Stimulated activated CD8-positive, alpha-beta memory T cell treated with anti-CD3 and anti-CD28 coated beads, Interleukin-15, amount 100 ng/mL, for 24 hours (primary cell): ENCODE results near the gene AMMECR1.

Experiments used
- DNase-seq: peaks from one replicate; pipeline ENCODE4 v3.0.0-alpha.2; 2020; ENCODE audit warnings: low read depth

AMMECR1 gene

DNA sequence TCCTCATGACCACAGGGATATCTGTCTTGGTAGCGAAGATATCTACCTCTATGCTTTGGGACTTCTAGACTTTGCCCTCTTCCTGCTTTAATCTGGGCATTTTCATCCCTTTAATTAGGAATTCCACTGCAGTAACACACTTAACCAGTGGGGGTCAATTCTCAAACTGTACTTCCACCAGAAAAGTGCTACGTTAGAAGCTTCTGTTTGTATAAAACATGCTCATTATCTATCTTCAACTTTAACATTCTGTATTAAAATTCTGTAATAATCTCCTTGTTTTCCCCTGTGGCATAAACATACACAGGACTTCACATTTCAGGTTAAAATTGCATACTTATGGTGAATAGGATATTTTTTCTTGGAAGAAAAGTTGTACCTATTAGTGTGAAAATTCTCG, 105.6 kb downstream of the AMMECR1 start:
- no peak for DNase-seq

DNA sequence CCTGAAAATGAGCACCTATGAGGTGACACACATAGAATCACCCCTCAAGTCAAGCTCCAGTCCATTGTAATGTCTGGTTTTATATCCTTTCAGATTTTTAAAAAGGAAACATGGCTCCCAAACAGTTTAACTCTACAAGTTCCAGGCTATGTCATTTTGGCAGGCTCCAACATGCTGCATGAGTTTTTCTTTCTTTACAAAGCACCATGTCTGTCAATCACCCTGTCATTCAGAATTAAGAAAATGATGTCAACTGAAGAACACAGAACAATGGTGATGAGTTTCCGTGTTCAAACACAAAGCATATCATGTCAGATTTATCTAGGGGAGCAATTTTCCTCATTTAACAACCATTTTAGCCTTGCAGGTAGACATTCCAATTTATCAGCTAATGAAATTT, 106.5 kb downstream of the AMMECR1 start:
- no peak for DNase-seq

DNA sequence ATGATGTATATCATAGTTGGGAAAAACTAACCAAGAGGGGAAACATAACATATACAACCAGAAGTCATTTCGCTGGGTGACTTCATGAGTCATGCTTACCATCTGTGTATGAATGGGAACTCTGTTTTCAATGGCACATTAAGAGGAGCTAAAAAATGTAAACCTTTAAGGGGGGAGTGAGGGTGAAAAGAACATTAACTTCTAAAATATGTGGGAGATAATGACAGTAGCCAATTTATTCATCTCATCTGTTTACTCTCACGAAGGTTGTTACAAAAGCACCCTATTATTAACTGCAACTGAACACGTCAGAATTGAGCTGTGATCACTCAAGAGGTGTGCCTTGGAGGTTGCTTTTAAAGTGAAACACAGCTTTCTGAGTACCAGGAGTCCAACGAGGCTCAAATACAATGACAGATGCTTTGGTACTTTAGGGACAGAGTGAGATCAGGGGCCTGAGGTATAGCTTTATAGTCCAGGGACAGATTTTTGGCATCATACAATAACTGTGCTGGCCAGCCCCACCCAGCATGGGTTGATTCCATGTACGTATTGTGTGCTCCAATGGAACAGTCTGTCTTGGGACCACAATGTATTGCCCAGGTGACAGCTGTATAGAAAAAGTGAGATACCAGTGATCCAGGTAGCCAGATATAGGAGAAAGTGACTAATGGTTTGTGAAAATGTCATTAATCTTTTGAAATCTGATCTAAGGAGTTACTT, 107.3 kb downstream of the AMMECR1 start:
- no peak for DNase-seq

DNA sequence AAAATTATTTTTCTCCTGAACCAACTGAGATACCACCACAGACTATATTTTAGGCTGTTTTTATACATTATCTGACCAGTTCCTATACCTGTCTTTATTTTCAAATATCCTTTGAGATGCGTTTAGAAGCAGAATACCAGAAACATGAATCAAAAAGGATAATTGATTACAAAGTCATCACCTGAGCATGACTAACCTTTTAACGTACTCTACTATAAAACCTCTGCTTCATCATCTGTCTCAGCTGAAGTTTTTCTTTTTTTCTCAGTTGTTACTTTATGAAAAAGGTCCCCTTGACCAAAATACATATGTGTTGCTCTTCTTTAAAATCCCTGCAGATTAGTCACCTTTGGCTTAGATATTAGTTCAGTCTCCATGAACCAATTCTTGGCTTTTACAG, 109.8 kb downstream of the AMMECR1 start:
- DNase-seq = no peak

DNA sequence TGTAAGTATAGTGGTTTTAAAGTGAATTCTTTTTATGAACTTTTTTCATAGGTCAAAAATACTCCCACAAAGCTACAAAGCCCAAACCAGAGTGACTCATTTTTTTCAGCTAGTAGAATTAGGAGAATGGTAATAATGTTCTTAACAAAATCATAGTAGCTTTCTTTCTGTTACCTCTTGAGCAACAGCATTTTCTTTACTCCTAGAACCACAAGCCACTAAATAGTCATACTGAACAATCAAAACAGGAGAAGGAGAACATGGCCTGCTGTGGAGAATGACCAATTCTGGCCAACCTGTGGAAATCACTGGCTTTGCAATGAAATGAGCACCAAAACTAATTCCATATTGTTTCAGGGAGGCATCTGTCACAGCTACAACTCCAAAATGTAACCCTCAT, 112.9 kb downstream of the AMMECR1 start:
- DNase-seq = no peak

DNA sequence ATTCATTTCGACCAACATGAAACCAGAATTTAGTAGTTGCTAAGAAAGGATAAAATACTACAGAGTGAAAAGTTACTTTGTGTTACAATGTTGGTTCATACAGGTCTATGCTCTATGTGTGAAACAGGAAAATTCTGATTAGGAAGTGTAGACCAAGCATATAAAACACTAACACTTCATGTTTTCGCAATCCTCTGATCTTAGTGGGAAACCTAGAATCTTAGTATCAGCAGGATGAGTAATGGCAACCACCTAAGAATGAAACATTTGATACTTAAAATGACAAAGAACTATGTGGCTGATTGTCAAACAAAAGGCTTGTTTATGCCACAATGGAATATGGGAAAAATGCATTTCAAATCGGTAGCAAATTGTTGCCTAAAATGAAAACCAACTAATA, 116.1 kb downstream of the AMMECR1 start:
- no peak for DNase-seq

DNA sequence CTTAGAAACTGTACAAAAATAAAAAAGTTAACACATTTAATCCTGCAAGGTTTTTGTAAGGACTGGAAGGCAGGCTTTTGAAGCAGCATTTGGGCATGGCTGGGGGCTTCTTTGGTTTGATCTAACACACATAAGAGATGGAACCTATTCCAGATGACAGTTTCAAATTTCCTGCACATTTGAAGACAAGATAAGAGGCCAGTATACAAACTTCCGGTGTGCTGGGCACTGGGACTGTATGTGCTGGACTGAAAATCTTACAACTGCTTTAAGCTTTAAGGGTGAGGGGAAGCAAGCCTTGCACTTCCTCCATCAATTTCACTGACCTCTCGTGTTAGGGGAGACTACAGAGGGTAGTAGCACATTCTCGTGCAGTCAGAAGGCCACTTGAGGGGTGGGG, 122.9 kb downstream of the AMMECR1 start:
- DNase-seq = no peak

DNA sequence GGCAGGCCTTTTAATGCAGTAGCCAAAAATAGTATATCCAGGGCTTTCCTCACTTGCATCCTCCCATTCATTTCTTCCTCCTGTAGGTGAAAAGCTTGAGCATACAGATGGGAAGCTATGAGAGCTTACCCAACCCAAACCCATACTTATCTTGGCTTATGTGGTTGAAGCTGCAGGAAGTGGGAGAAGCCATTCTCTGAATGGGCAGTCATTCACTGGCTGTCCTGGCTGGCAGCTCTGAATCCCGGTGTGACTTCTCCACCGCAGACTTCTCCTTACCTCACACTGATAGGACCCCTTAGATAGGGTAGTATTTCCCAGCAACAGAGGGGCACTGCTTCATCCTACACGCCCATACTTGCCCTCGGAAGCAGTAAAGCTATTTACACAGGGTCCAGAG, 125.4 kb downstream of the AMMECR1 start:
- DNase-seq = no peak

DNA sequence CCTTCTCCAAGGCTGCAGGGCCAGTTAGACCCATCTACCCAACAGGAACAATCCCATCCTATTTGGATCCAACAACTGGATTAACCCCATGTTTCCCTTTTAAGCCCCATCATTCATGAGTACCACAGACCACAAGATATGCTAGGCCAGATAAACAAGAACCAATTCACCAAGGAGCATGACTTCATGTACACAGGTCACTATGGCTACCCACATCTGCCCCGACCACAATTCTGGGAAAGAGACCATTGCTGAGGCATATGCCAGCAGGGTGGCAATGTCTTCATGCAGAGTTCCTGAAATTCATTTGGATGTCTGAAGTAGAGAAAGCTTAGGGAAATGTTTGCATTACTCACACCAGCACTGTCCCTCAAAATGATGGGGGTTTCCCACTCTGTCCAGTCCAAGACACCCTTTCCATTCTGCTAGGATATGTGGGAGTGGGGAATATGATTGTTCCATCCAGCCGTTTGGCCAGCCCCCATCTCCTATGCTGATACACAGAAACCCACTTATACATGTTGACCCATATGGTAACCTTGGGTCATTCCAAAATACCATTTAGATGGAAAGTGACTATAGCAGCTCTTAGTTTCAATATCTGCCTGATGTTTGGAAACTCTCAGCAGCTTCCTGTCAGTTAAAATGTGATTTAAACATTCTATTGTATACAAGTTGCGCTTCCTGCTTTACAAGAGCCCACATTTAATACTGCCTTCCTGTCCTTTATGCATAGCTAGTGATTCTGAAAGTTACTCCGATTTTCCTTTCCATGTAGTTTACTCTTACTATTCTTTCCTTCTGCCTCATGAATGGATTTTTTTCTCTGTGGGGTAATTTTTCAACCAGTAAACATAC, 129.0 kb downstream of the AMMECR1 start:
- no peak for DNase-seq

DNA sequence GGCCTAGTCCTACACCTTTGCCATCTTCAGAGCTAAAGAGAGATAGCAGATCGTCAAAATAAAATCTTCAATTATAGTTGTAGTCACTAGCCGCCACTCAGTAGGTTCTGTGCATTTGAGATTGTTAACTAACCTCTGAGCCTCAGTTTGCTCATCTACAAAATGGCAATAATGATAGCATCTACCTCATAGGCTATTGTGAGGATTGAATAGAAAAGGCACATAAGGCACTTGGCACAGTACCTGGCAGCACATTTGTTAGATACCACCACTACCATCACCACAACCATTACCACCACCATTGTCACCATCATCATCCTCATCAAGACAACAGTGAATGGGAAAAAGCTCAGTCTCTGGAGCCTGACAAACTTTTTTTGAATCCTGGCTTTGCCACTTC, 134.6 kb downstream of the AMMECR1 start:
- no peak for DNase-seq

DNA sequence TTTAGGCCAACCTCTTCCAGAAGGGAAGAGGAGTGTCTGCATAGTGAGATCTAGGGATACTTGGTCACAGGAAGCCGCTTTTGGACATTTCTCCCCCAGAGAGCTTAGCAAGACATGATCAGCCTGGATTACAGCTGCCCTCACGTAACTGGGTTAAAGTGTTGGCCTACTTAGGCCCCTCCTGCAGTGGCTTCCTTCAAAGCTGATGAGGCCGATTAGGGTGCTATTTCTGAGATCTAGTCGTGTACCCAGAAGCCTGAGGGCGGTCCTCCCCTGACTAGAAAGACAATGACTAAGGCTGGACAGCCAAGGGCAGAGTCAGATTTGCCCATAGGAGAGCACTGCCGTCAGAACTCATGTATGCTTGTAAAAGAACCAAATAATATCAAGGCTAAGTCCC, 135.0 kb downstream of the AMMECR1 start:
- DNase-seq = no peak

DNA sequence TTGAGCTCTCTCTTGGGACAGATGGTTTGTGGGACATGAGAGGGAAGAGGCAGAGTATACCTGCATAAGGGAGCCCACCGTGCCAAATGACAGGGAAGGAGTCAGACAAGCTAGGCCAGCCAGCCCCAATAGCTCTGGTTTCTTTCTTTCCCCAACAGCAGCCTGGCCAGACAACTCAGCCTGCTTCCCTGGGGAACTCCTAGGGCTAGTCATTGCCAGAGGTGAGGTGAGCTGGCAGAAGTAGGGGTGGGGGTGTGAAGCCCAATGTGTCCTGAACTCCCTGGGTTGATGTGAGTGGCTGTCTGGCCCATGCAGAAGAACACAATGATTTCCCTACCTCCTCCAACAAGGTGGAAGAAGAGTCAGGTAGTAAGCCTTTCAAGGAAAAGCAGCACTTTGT, 135.5 kb downstream of the AMMECR1 start:
- DNase-seq = no peak

DNA sequence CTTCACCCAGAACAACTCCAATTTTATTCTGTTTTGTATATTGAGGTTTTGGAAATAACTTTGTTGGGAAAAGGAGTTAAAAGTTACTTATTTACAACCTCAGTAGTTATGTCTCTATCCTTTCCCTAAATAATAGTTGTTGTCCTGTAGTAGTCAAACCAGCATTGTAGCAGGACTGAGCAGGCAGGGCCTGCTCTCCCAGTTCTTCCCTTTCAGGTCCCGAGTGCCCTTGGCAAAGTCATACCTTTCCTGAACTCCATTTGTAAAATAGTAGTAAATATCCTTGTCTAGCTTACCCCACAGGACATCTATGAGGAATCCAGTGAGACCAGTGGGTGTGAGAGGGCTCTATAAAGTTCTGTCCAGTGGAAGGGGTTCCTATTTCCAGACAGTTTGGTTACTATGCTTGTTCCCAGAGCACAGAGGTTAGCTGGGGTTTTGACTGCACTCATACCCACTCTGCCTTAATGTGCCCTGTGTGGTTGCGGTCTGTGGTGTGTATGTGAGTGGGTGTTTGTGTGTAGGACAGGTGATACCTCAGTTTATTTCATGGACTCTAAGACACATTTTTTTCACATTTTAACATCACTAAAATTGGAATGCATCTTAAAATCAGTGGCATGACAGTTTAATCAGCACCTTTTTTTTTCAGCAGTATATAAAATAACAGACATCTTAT, 136.3 kb downstream of the AMMECR1 start:
- no peak for DNase-seq

DNA sequence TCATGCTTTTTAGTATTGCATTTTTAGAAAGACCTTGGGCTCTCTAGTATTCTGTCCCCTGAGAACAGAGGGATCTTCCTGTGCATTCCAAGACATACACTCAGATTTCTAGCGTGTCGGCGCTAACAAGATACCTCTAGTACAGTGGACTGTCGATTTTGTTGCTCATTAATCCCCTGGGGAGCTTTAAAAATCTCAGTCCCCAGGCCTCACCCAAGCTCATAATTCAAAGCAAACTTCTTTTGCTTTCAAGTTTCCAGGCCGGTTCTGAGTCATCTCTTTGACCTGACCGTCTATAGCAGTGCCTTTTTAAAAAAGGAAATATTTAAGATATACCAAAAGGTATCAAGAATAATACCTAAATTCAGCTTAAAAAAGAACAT, 137.0 kb downstream of the AMMECR1 start:
- no peak for DNase-seq

DNA sequence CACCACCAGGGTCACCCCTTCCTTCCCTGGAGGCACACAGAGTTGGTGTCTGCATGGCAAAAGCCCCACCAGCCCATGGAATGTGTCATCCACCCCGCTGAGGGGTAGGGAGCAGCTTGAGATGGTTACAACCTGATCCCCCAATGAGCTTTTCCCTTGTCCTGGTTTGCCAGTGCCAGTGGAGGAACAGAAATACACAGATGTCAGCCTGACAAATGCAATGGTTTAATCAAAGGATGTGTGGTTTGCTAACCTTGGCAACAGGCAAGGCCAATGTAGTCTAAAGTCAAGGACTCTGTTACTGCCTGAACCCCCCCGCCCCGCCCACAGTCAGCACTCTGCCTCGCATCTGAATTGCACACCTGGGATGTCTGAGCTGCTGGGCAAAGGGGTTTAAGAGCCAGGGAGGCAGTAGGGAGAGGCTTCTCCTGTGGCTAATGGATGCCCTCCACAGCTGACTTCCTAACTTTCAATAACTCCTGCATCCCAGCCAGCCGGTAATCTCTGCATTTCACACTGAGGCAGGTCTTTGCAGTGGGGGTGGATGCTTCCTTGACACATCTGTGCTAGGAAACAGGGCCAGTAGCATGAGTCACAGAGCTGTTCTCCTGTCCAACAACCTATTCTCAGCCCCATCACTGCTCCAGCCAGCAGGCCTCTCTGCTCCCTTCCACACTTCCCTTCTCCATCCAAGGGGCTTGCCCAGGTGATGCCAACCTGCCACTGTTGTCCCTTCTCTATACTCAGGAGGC, 137.5 kb downstream of the AMMECR1 start:
- DNase-seq = no peak

DNA sequence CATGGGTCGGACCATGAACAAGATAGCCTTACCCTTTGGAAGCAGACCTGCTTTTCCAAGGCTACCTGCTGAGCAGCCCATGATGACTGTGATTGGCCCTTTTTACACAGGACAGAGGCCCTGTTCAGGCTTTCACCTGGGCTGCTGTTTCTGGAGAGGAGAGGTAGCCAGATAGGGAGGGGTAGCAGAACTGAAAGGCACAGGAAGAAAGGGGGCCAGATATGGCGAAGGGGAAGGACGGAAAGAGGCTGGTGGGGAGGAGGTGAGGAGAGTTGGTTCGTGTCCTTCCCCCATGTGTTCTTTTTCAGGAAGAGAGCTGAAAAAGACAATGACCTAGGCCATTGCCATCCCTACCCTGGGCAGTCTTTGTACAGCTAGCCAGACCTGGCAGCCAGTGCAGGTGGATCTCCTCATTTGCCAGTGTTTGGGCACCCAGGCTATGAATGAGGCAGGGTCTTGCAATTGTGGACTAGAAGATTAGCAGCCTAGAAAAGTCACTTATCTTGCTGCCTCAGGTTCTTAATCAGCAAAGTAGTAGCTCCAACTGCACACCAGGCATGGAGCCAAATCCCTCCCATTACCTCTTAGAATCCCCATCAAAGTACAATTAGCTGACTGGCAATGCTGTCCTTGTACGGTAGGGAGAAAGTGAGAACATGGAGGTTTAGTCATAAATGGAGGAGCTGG, 139.6 kb downstream of the AMMECR1 start:
- no peak for DNase-seq

DNA sequence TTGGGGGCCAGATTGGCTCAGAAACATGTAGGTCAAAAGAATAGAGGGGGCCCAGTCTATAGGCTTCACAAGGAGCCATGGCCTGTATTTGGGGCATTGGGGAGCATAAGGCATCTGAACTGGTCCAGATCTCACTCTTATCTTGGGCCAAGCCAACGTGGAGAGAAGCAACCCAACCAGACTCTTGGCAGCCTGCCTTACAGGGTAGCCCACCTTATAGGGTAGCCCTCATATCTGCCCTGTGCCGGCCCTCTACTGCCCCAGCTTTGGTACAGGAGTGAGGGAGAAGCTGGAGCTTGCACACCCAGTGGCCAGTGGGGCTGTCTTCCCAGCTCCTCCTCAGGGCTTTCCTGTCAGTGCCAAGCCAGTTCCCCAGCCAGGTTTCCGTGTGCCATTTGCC, 142.2 kb downstream of the AMMECR1 start:
- DNase-seq = no peak

DNA sequence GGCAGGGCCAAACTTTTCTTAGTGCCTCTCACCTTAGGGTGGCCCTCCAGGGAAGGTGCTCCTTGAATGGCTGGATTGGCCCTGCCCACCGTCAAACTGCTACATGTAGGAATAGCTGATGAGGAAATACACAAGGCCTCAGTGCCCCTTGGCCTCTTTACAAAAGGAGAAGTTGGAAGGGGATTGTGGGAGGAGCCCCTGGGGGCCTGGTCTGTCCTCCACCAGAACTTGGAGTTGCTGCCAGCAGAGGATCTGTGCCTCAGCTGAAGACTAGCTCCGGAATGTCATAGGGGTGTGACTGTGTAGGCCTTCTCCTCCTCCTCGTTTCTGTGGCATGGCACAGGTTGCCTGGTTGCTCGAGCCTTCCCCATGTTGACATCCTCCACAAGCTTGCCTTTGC, 142.7 kb downstream of the AMMECR1 start:
- DNase-seq = no peak

DNA sequence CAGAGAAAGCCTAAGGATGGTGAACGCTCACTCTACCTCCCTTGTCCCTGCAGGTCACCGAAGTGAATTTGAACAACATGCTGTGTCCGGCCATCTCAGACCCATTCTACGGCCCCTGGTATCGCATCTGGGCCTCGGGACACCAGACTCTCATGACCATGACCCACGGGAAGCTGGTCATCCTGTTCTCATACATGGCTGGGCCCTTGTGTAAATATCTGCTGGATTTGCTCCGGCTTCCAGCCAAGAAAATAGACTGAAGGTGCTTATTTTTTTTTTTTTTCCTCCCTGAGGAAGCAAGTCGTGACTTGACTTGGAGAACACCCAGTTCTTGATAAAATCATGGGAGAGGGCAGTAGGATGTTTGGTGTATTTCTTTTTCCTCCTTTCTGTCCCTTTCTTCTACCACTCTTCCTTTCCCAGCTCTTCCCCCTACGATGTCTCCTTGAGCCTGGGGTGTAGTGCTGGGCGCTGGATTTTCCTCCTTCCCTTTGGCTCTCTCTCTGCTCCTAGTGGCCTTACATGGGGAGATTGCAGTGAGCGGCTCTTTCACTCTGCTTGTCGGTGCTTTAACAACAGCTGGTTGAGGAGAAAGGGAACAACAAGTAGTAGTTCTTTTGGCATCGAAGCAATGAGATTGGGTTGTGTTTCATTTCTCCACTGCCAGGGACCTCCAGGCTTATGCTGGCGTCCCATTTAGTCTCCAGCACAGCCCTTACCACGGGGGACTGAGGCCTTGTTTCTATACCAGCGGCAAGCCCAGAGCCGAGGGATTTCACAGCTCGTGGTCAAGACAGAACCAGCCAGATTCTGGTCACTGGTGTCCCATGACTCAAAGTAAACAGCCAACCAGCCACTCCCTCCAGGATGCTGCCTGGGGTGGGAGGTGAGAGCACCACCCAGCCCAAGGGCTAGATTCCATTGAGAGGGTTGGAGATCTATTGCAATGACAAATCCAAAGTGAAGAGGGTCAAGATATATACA, 144.4 kb downstream of the AMMECR1 start:
- no peak for DNase-seq

DNA sequence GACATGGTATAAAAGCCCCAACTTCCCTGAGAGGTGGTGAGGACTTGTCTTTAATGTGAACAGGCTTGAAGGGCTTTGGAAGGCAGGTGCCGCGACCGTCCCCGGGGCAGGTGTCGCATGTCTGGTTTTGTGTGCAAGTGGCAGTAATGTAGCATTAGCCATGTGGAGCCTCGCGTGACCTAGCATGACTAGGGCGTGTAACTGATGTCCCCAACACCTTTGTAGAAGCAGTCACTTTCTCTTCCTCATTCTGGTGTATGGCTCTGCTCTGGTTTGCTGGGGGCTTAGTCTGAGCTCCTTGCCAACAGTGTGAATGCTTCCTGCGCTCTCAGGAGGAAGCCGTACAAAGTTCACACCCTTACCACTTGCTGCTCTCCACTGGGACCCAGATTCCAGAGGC, 145.7 kb downstream of the AMMECR1 start:
- no peak for DNase-seq

DNA sequence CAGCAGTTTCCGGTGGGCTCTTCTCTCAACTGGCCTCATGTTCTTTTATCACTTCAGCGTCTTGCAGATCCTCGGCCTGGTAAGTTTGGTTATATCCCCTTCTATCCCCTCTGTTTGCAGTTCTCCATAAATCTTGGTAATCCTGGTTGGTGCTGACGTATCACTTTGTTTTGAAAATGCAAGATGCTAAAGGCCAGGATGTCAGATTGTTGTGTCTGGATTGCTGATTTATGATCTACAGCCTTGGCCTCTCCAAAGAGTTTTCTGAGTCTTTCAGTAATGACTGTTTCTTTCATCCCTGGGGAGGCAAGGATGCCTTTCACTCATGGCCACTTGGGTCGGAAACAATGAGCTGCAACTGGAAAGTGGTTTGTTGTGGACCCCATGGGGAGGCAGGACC, 146.4 kb downstream of the AMMECR1 start:
- no peak for DNase-seq
